HCT116 (cell line): ENCODE results near the gene CTNNA1. TPM values are rescaled to one million over a fixed set of nuclear protein-coding genes. Genes with fewer than 3 reads are reported as not detected.
A peak's percentile ranks its signal among the peaks of the same experiment; 100 is the strongest.

Experiments
- ATAC-seq: fragments of 200-7000 bp; cut with Tn5 transposase; 2 replicates; pipeline ENCODE4 v1.9.1; 2020; ENCODE audit warnings: mild to moderate bottlenecking, moderate library complexity
- BruUV-seq: library from RNA; stranded (reverse); fragments of 400-500 nt; replicated peaks from 2 replicates; lab custom pipeline; 2021; lab: Mats Ljungman, UMichigan
- CTCF ChIA-PET: fragments of 300-600 bp; sonication (Branson Sonifier 250); formaldehyde crosslinking; loops from one replicate; lab custom pipeline; 2021; ENCODE audit warnings: antibody characterized with exemption; lab: Charles Lee
- POLR2A ChIA-PET: fragments of 300-600, 350-600 bp; sonication (Branson Sonifier 250); formaldehyde crosslinking; loops from one replicate; lab custom pipeline; 2021; ENCODE audit warnings: antibody characterized with exemption; lab: Charles Lee
- RAD21 ChIA-PET, 2 experiments: fragments of 300-600 bp; sonication (Branson Sonifier 250); formaldehyde crosslinking; loops; one replicate each; lab custom pipeline; 2023; ENCODE audit warnings: low total read pairs in 2 of 2; ENCODE audit not compliant: uncharacterized antibody in 2 of 2, unreplicated experiment in 2 of 2, low non-redundant PET in 1 of 2; lab: Charles Lee
- DNase-seq: peaks from one replicate; pipeline ENCODE4 v3.0.0-alpha.2; 2010; ENCODE audit warnings: low read depth, low spot score
- H2AFZ ChIP-seq: fragments of 200-600 bp; shearing (Covaris generic), sonication (generic); 2 replicates; pipeline ENCODE4 v1.6.1; 2017; ENCODE audit warnings: low read depth, mixed run types, mixed read lengths, antibody characterized with exemption, low read length; ENCODE audit not compliant: poor library complexity, severe bottlenecking
- H3K27ac ChIP-seq: 2 replicates; pipeline ENCODE4 v1.5.1; 2012; ENCODE audit warnings: low read depth, low read length
- H3K27me3 ChIP-seq: fragments of 200-600 bp; sonication (generic); 2 replicates; pipeline ENCODE4 v1.6.1; 2016; ENCODE audit warnings: mixed run types, low read length, mixed read lengths; ENCODE audit not compliant: insufficient read depth
- H3K36me3 ChIP-seq, 2 experiments: fragments of 200-500 bp in 1 of 2; fragments of 200-600 bp in 1 of 2; sonication (Bioruptor generic) in 1 of 2; sonication (generic) in 1 of 2; 2 replicates each; pipeline versions ENCODE4 v1.5.1 to v1.6.1; 2014 to 2016; ENCODE audit warnings: low read length in 2 of 2, inconsistent platforms in 1 of 2, mixed read lengths in 1 of 2, mixed run types in 1 of 2; ENCODE audit not compliant: insufficient read depth in 2 of 2, control insufficient read depth in 1 of 2
- H3K4me1 ChIP-seq, 2 experiments: fragments of 200-600 bp in 1 of 2; sonication (generic) in 1 of 2; 2 replicates each; pipeline versions ENCODE4 v1.5.1 to v1.6.1; 2012 to 2017; ENCODE audit warnings: low read length in 2 of 2, inconsistent platforms in 1 of 2, mild to moderate bottlenecking in 1 of 2, mixed read lengths in 1 of 2, mixed run types in 1 of 2, moderate library complexity in 1 of 2; ENCODE audit not compliant: insufficient read depth in 2 of 2, control insufficient read depth in 1 of 2
- H3K4me2 ChIP-seq: fragments of 200-600 bp; sonication (generic); 2 replicates; pipeline ENCODE4 v1.6.1; 2017; ENCODE audit warnings: mixed run types, low read length, mixed read lengths
- H3K4me3 ChIP-seq, 2 experiments: fragments of 200-600 bp in 1 of 2; sonication (generic) in 1 of 2; replicated peaks in 1 of 2; 2 replicates each; pipeline ENCODE4 v1.5.1; 2011 to 2016; ENCODE audit warnings: low read length in 2 of 2, control low read depth in 1 of 2, low read depth in 1 of 2, mild to moderate bottlenecking in 1 of 2, mixed read lengths in 1 of 2, mixed run types in 1 of 2
- H3K79me2 ChIP-seq: fragments of 200-600 bp; sonication (generic); 2 replicates; pipeline ENCODE4 v1.6.1; 2017; ENCODE audit warnings: mild to moderate bottlenecking, mixed run types, low read length, moderate library complexity, mixed read lengths; ENCODE audit not compliant: insufficient read depth
- H3K9ac ChIP-seq: fragments of 200-600 bp; sonication (generic); 2 replicates; pipeline ENCODE4 v1.6.1; 2016; ENCODE audit warnings: low read length, mixed read lengths
- H3K9me2 ChIP-seq: fragments of 200-600 bp; sonication (generic), shearing (Covaris generic); 2 replicates; pipeline ENCODE4 v1.6.1; 2017; ENCODE audit warnings: mixed run types, mild to moderate bottlenecking, moderate library complexity; ENCODE audit not compliant: insufficient read depth
- H3K9me3 ChIP-seq, 2 experiments: fragments of 200-500 bp in 1 of 2; fragments of 200-600 bp in 1 of 2; sonication (Bioruptor generic) in 1 of 2; sonication (generic) in 1 of 2; 2 replicates each; pipeline ENCODE4 v1.6.1; 2014 to 2017; ENCODE audit warnings: low read length in 2 of 2, mixed read lengths in 2 of 2, inconsistent platforms in 1 of 2, low read depth in 1 of 2, mild to moderate bottlenecking in 1 of 2, mixed run types in 1 of 2, moderate library complexity in 1 of 2; ENCODE audit not compliant: control insufficient read depth in 1 of 2, insufficient read depth in 1 of 2
- H4K20me1 ChIP-seq: fragments of 200-600 bp; sonication (generic), shearing (Covaris generic); 2 replicates; pipeline ENCODE4 v1.6.1; 2017; ENCODE audit warnings: mixed run types, mild to moderate bottlenecking, moderate library complexity; ENCODE audit not compliant: insufficient read depth
- ATF3 ChIP-seq: IDR thresholded peaks from 2 replicates; pipeline ENCODE4 v1.6.1; 2012
- CBX3 ChIP-seq: IDR thresholded peaks from 2 replicates; pipeline ENCODE4 v1.6.1; 2012; ENCODE audit warnings: low read depth
- CEBPB ChIP-seq: IDR thresholded peaks from 2 replicates; pipeline ENCODE4 v1.6.1; 2012; ENCODE audit warnings: low read depth
- POLR2AphosphoS5 ChIP-seq: IDR thresholded peaks from 2 replicates; pipeline ENCODE4 v1.6.1; 2011; ENCODE audit warnings: mild to moderate bottlenecking, low read depth, low read length, moderate library complexity
- REST ChIP-seq: IDR thresholded peaks from 2 replicates; pipeline ENCODE4 v1.6.1; 2012; ENCODE audit warnings: low read depth
- SP1 ChIP-seq: IDR thresholded peaks from 2 replicates; pipeline ENCODE4 v1.6.1; 2012; ENCODE audit warnings: low read depth
- ZBTB33 ChIP-seq: IDR thresholded peaks from 2 replicates; pipeline ENCODE4 v1.6.1; 2011; ENCODE audit warnings: mild to moderate bottlenecking, low read length, moderate library complexity; ENCODE audit not compliant: insufficient replicate concordance; ENCODE audit errors: extremely low read depth
- ZFX ChIP-seq: fragments of 450-650 bp; IDR thresholded peaks from 2 replicates; pipeline ENCODE4 v1.6.1; 2017
- intact Hi-C: fragments of 100-400 bp; cut with micrococcal nuclease; formaldehyde crosslinking; loops from 2 replicates; pipeline ENCODE4 v1.10.0; 2022
- total RNA-seq: library from RNA; stranded (reverse); gene quantifications from one replicate; pipeline ENCODE4 v1.2.1, GENCODE V29; 2021; ENCODE audit not compliant: unreplicated experiment

CTNNA1 gene
- total RNA-seq, 1 experiment from 2014 or later, result 313 TPM

GRCh38 chr5:138905541-138905940, 152.3 kb downstream of the CTNNA1 start:
- Histone ChIP-seq H3K4me1 (peaks cover 0 to 17% of the 10 kb centered on the region in 2 experiments; a peak in 1 of 4 replicates), H3K9me2 (no peaks in the 10 kb centered on the region), H3K9me3 (no peaks in the 10 kb centered on the region), H3K27ac (no peak overlapping the region), H2AFZ (no peak overlapping the region), H3K4me2 (no peak overlapping the region), H3K4me3 (no peak overlapping the region), H3K36me3 (peaks cover 7 to 10% of the 10 kb centered on the region in 2 experiments; a peak in 2 of 4 replicates), H3K9ac (no peak overlapping the region), H3K27me3 (no peaks in the 10 kb centered on the region), H3K79me2 (no peaks in the 10 kb centered on the region; the same call in 1 of the 2 replicates), H4K20me1 (no peaks in the 10 kb centered on the region)
- DNase-seq, result no peak
- 0 out of 2 replicates have a peak, but pooled peaks have one; percentile 6 for TF ChIP-seq POLR2AphosphoS5
- no peak for TF ChIP-seq CEBPB
- ChIA-PET CTCF (no interaction called here), RAD21 (no interaction called here), POLR2A (no interaction called here)
- ATAC-seq, result no peak
- intact Hi-C loops, result no loop called here
- no TSS peak for BruUV-seq

GRCh38 chr5:138909734-138910133, 156.5 kb downstream of the CTNNA1 start:
- H3K4me2 ChIP-seq, result no peak overlapping the region
- ChIA-PET POLR2A (no interaction called here), CTCF (no interaction called here), RAD21 (no interaction called here)
- H3K27ac ChIP-seq, result no peak overlapping the region
- no peaks in the 10 kb centered on the region for H3K27me3 ChIP-seq
- peaks cover 0 to 4% of the 10 kb centered on the region in 2 experiments; a peak in 1 of 4 replicates for H3K4me1 ChIP-seq
- no peak overlapping the region for H2AFZ ChIP-seq
- no peak for ATAC-seq
- H3K79me2 ChIP-seq, result no peaks in the 10 kb centered on the region; the same call in 1 of the 2 replicates
- no peak for TF ChIP-seq SP1
- TF ChIP-seq ATF3, result no peak
- no peak for TF ChIP-seq ZBTB33
- TF ChIP-seq CBX3, result no peak
- no peak for TF ChIP-seq ZFX
- TF ChIP-seq REST, result no peak
- no peak for DNase-seq
- peaks cover 5 to 10% of the 10 kb centered on the region in 2 experiments; a peak in 2 of 4 replicates for H3K36me3 ChIP-seq
- intact Hi-C loops, result no loop called here
- H3K9me2 ChIP-seq, result no peaks in the 10 kb centered on the region
- BruUV-seq, result no TSS peak
- H3K9ac ChIP-seq, result no peak overlapping the region
- H3K4me3 ChIP-seq, result no peak overlapping the region
- no peaks in the 10 kb centered on the region for H3K9me3 ChIP-seq
- H4K20me1 ChIP-seq, result no peaks in the 10 kb centered on the region
